K562 (cell line): ENCODE measurements around the gene TAF5L.

ENCODE experiments used
- CBX1 ChIP-seq: sonication (generic); IDR thresholded peaks from 2 replicates; pipeline ENCODE4 v1.6.1; 2016; ENCODE audit warnings: antibody characterized with exemption, low read depth, mild to moderate bottlenecking
- EZH2 ChIP-seq: IDR thresholded peaks from 2 replicates; pipeline ENCODE4 v1.6.1; 2012; ENCODE audit warnings: low read depth, mild to moderate bottlenecking, inconsistent platforms, low read length, borderline replicate concordance
- POU5F1 ChIP-seq: fragments of 150-350 bp; IDR thresholded peaks from 2 replicates; pipeline ENCODE4 v1.6.1; 2014; ENCODE audit warnings: borderline replicate concordance, low read length, low read depth, mild to moderate bottlenecking; ENCODE audit not compliant: partially characterized antibody
- SMC3 ChIP-seq: conservative IDR thresholded peaks from 2 replicates; pipeline ENCODE4 v1.6.1; 2011; ENCODE audit warnings: low read depth, low read length, improper control_type of control experiment; ENCODE audit not compliant: insufficient read depth
- ZFX ChIP-seq: sonication (generic); formaldehyde crosslinking; IDR thresholded peaks from 2 replicates; pipeline ENCODE4 v1.8.0; 2022; ENCODE audit warnings: mild to moderate bottlenecking, missing genetic modification reagents, moderate library complexity
- ZNF436 ChIP-seq: fragments of 250-450, 450-650 bp; sonication (Bioruptor Pico); formaldehyde crosslinking; IDR thresholded peaks from 2 replicates; pipeline ENCODE4 v1.7.0; 2020; ENCODE audit warnings: mild to moderate bottlenecking
- ZSCAN29 ChIP-seq: fragments of 450-650 bp; IDR thresholded peaks from 2 replicates; pipeline ENCODE4 v1.6.1; 2017
- TF ChIP-seq, protein P1 (sequence below), 3 experiments: IDR thresholded peaks in 2 of 3; conservative IDR thresholded peaks in 1 of 3; 2 replicates each; pipeline ENCODE4 v1.5.1; 2011 to 2012; ENCODE audit warnings: low read length in 3 of 3, mild to moderate bottlenecking in 3 of 3, control low read depth in 2 of 3, improper control_type of control experiment in 1 of 3, inconsistent platforms in 1 of 3, low read depth in 1 of 3, mixed read lengths in 1 of 3, moderate library complexity in 1 of 3; ENCODE audit not compliant: insufficient read depth in 2 of 3
- TF ChIP-seq, protein P2 (sequence below): fragments of 250-450 bp; sonication (Bioruptor Pico); IDR thresholded peaks from 2 replicates; pipeline ENCODE4 v1.4.0; 2020

- TF ChIP-seq CBX1 (no peak), ZFX (CRISPR knock-in tag) (no peak), ZNF436 (CRISPR knock-in tag) (no peak), ZSCAN29 (no peak), SMC3 (no peak), EZH2 (no peak), POU5F1 (no peak)
- TF ChIP-seq, protein P1, sequence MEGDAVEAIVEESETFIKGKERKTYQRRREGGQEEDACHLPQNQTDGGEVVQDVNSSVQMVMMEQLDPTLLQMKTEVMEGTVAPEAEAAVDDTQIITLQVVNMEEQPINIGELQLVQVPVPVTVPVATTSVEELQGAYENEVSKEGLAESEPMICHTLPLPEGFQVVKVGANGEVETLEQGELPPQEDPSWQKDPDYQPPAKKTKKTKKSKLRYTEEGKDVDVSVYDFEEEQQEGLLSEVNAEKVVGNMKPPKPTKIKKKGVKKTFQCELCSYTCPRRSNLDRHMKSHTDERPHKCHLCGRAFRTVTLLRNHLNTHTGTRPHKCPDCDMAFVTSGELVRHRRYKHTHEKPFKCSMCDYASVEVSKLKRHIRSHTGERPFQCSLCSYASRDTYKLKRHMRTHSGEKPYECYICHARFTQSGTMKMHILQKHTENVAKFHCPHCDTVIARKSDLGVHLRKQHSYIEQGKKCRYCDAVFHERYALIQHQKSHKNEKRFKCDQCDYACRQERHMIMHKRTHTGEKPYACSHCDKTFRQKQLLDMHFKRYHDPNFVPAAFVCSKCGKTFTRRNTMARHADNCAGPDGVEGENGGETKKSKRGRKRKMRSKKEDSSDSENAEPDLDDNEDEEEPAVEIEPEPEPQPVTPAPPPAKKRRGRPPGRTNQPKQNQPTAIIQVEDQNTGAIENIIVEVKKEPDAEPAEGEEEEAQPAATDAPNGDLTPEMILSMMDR (IDR thresholded peaks at IDR 0.05 in 2 of 3, conservative IDR thresholded peaks at IDR 0.05 in 1 of 3; ENCODE audit: insufficient read depth in 2 of 3, low read depth in 1 of 3, low read length in 3 of 3) = no peak
- TF ChIP-seq, protein P2, sequence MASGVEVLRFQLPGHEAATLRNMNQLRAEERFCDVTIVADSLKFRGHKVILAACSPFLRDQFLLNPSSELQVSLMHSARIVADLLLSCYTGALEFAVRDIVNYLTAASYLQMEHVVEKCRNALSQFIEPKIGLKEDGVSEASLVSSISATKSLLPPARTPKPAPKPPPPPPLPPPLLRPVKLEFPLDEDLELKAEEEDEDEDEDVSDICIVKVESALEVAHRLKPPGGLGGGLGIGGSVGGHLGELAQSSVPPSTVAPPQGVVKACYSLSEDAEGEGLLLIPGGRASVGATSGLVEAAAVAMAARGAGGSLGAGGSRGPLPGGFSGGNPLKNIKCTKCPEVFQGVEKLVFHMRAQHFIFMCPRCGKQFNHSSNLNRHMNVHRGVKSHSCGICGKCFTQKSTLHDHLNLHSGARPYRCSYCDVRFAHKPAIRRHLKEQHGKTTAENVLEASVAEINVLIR (CRISPR knock-in tag) = no peak
Measured at GRCh38 chr1:229642376-229642775, 16.5 kb upstream of the TAF5L start.
